ENCODE data around the gene PDX1.

Gene PDX1

DNA sequence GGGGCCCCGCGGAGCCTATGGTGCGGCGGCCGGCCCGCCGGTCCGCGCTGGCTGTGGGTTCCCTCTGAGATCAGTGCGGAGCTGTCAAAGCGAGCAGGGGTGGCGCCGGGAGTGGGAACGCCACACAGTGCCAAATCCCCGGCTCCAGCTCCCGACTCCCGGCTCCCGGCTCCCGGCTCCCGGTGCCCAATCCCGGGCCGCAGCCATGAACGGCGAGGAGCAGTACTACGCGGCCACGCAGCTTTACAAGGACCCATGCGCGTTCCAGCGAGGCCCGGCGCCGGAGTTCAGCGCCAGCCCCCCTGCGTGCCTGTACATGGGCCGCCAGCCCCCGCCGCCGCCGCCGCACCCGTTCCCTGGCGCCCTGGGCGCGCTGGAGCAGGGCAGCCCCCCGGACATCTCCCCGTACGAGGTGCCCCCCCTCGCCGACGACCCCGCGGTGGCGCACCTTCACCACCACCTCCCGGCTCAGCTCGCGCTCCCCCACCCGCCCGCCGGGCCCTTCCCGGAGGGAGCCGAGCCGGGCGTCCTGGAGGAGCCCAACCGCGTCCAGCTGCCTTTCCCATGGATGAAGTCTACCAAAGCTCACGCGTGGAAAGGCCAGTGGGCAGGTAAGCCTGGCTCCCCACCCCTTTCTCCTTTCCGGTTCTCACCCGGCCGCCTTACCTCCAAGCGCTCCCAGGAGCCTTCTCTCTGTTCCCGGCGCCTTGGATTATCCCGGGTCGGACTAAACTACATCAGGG lies at the start of gene PDX1:
Gene PDX1 (plus strand): TSS at position 67 of the 743 bp plus-strand sequence. CDS start 139 bp downstream, at position 206.
- in situ Hi-C loops (cut with MboI; ENCODE audit: low sequenced_read_pairs) = no loop called here

DNA sequence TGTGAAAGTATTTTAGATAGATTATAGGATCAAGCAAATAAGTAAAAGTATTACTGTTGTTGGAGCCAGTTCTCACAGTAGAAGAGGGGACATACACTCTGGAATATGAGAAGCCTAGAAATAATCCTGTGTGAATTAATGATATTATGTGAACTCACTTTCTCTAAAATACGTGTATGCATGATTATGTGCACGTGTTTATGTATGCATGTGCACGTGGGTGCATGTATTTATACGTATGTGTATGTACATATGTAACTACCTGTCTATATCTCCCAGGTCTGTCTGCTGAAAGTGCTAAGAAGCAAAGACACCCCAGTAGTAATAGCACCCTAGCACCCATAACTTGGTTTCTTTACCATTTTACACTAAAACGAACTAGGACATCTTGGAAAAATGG lies 41.5 kb upstream of the PDX1 start:
- in situ Hi-C loops (cut with MboI; ENCODE audit: low sequenced_read_pairs) = no loop called here

DNA sequence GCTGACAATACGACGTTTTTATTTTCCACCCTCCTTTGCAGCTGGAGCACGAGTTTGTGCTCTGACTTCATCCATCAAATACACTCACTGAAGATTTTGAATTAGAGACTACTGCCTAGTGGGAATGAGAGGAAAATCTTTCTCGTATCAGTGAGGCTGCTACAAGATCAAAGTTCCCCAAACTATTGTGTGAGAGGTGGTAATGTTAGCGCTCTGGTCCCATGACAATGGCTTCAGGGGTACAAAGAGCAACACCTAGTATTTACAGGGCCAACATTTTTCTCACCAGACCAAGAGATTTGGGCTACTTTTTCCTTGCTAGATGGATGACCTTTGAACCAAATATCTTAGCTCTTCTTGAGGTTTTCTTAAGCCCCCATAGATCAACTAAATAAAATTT lies 30.3 kb upstream of the PDX1 start:
- in situ Hi-C loops (cut with MboI; ENCODE audit: low sequenced_read_pairs) = no loop called here

DNA sequence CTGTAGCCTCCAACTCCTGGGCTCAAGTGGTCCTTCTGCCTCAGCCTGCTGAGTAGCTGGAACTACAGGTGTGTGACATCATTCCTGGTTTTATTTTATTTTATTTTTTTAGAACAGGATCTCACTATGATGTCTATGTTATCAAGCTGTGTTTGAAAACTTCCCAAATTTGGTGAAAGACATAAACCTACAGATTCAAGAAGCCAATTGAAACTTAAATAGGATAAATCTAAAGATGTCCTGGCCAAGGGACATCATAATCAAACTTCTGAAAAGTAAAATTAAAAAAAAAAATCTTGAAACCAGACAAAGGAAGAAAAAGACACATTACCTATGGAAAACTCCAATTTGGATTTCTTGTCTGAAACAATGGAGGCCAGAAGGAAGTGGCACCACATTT lies 23.1 kb upstream of the PDX1 start:
- in situ Hi-C loops (cut with MboI; ENCODE audit: low sequenced_read_pairs) = no loop called here

DNA sequence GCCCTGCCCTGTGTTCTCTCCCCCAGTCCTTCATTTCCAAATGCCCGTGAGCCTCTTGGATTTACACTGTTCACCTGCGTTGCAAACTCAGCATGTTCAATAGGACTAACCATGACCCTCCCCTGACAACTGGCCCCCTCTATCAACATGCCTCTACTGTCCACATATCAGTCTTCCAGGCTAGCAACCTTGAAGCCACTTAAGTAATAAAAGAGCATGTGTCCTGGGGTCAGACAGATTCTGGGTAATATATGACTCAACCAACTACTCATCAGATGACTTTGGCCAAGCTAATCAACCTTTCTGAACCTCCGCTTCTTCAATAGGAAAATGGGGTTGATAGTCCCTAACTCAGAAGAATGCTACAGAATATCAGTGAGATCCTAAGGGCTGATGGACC lies 15.1 kb upstream of the PDX1 start:
- in situ Hi-C loops (cut with MboI; ENCODE audit: low sequenced_read_pairs) = no loop called here

DNA sequence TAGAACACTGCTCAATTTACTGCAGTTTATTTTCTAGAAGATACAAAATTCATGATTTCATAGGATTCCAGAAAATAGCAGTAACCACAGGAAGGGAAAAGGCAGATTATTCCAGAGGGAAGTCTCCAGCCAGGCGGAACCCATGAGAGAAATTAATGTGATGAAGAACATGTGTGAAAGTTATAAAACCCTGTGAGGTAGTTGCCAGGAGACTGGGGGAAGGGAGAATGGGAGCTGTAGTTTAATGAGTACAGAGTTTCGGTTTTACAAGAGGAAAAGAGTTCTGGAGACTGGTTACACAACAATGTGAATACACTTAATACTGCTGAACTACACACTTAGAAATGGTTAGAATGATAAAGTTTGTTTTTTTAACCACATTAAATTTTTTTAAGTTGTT lies 14.2 kb upstream of the PDX1 start:
- in situ Hi-C loops (cut with MboI; ENCODE audit: low sequenced_read_pairs) = no loop called here

DNA sequence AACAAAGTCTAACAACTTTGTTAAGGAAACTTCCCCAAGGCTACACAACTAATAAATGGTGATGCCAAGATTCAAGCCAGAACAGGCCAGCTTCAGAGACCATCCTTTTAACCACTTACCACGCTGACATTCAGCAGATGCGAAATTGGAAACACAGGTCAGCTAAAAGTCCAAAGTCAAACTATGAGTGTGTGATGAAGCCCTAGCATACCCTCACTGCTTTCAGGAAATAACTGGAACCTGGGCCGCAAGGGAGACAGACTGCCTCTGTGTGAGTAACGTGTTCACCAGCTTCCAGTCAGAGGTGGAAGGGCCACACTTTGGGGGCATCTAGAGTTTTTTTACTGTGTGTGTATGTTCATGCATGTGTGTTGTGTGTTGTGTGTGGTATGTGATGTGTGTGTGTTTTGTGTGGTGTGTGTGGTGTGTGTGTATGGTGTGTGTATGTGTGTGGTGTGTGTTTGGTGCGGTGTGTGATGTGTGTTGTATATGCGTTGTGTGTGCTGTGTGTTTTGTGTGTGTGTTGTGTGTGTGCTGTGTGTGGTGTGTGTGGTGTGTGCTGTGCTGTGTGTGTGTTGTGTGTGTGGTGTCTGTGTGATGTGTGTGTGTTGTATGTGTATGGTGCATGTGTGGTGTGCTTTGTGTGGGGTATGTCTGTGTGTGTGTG lies 12.5 kb upstream of the PDX1 start:
- in situ Hi-C loops (cut with MboI; ENCODE audit: low sequenced_read_pairs) = no loop called here

DNA sequence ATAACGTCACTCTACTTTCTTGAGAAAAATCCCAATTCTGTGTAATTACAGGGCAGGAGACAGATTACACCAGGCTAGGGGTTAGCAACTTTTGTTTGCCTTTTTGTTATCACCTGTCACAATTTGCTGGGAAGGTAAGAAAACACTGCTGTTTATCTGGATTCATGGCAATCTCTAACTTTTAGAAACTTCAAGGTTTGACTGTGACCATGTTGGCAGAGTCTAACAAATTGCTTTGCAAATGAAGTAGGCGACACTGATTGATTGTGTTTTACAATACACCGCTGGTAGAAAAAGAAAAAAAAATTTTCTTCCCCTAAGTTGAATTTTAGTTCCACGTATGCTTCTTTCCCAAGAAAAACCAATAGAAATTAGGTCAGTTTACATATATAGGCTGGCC lies 10.4 kb upstream of the PDX1 start:
- in situ Hi-C loops (cut with MboI; ENCODE audit: low sequenced_read_pairs) = no loop called here

DNA sequence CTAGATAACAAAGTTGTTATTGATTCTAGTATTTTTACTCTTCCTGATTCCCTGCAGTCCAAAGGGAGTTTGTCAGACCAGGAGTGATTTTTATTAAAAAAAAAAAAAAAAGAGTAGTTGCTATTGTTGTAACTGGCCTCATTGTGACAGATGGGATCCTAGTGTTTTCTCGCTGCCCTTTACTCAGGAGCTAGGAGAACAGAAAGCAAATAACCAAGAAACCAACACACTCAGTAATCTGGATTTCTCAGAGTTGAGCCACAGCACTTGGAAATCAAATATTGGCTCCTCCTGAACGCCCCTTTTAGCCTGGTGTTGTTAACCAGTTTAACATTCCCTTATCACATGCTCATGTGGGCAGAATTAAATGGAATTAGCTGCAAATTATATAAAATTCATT lies 8.3 kb upstream of the PDX1 start:
- in situ Hi-C loops (cut with MboI; ENCODE audit: low sequenced_read_pairs) = no loop called here

DNA sequence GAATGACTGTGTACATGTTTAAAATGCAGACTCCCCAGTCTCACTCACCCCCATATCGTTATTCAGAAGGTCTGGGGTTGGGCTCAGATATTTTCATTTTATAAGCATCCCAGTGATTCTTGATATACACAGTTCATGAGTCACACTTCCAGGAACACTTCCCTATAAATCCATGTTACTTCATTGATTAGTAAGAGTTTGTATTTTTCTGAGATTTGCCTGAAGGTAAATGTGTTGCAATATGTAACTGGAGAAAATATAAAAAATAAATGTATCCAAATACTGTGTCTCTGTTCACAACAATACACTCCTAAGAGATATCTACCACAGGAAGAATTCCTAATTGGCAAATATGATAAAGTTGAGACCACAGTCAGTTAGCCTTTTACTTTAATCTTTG lies 6.6 kb upstream of the PDX1 start:
- in situ Hi-C loops (cut with MboI; ENCODE audit: low sequenced_read_pairs) = no loop called here

DNA sequence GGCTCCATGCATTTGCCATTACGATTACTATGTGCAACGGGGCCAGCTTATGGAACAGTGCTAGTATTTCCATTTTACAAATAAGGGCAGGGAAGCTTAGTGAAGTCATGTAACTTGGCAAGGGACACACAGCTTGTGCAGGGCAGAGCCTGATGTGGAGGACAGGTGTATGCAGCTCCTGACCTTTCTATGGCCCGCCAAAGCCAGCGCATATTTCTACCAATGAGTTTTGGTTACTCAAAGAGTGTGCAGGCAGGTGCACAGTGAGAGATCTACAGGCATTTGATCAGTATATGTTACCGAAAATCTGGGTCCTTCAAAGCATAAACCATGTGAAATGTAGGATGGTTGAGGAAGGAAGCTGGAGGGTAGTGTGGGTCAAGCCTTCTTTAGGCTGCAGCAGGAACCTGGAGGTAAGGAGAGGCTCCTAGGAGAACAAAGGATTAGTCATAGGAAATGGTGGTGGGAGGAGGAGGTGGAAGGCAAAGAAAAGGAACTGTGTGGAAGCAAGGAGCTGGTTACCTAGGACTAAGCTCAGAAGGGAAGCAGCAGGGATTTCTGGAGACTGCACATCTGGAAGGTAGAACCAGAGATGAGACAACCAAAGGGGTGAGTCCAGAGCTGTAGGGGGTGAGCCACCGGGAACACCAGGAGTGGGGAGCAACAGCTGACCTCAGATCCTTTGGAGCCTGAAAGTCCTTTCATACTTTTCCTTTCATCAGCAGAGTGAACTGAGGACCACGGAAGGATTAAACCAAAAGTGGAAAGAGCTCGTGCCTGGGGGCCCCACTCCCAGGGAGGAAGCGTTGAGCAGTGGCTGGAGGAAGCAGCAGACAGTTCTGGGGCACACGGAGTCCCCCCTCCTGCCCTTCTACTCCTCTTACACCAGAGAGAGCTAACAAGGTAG lies 4.2 kb upstream of the PDX1 start:
- in situ Hi-C loops (cut with MboI; ENCODE audit: low sequenced_read_pairs) = no loop called here

DNA sequence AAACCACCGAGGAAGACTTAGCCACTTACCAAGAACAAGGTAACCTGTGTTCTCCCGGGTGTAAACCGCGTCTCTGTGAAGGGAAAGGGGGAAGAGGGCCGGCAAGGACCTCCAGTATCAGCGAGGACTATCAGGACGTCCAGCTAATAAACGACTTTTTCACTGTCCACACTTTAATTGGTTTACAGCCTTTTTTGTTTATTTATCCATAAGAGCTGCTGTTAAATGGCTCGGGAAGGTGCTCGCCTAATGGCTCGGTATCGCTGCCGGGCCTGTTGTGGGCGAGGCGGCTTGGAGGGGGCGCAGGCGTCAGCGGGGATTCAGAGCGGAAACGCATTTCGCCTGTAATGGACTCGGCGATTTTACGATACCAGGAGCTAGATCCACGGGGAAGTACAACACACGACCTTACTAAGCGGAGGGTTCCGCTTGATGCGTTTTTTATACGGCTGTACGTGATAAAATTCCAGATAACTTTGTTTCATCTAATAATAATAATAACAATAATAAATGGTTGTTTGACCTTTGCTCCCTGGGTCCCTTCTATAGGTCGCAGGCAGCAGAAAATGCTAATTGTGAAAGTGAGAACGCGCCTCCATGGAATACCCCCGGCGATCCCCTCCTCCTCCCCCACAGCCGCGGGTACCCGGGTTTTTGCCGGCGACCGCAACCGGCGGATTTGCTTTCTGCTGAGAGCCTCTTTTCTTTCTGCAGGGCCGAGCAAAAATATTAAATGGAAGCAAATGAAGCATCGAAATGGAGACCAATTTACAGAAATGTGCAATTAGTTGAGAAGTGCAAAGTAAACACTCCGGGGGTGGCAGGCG lies 2.5 kb upstream of the PDX1 start:
- in situ Hi-C loops (cut with MboI; ENCODE audit: low sequenced_read_pairs) = no loop called here

DNA sequence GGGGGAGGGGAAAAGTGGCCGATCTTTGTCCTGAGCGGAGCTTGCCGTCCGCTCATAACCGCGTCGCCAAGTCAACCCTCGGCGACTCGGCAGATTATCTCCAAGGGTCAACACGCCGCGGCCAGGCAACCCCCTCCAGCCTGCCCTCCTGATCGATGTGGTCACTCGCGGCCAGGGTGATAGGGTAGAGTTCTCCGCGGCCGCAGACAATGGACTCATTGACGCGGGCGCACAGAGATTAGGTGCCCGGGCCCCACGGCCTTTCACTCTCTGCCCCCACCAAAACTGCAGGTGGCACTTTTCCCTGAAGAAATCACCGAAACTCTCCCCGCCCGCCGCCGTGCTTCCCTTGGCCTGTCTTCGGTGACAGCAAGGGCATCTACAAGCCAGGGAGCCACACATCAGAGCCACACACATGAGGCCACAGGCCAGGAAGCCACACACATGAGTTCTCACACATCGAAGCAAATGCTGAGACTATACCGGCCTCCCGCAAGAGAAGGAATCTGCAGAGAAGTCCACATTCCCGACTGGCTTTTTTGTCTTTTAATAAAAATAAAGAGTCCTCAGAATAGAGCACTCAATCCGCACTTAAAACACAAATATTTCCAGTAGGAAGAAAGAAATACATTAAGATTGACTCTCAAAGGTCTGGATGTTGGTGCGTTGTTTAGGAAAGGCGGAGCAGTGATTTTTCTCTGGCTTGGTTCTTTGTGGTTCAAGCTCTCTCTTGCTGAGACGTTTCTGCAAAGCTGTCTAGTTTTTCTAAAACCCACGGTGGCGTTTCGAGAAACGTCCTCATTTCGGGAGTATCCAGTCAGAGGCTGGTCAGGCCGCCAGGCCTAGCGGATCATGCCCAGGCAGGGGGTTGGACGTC lies 1.5 kb upstream of the PDX1 start:
- in situ Hi-C loops (cut with MboI; ENCODE audit: low sequenced_read_pairs) = no loop called here

DNA sequence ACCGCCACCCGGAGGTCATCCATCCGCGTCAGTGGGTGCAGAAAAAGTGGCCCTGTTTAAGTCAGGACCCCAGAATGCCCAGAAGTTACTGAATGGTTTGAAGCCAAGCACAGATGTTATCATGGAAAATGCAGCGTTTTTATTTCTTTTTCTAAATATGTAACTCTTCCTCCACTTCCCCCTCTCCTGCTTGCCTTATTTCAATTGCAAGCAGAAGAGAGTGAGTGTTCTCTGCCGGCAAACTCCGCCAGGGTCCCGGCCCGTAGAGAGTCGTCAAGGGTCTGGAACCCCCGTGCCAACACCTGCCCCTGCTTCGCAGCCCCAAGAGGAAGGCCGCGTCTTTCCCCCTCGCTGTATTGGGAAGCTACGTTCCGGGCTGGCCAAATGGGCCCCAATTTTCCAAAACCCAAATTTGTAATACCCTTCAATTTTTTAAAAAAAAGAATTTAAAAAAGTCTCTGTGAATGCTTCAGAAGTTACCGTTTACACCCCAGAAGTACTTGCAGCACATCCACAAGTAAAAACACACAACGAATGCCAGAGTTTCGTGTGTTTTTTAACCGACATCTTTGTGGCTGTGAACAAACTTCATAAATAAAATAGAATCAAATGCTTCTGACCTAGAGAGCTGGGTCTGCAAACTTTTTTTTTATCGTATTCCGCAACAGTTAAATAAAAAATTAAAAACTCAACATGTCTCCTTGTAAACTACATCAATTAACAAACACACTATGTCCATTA lies 712 bp upstream of the PDX1 start:
- in situ Hi-C loops (cut with MboI; ENCODE audit: low sequenced_read_pairs) = no loop called here

DNA sequence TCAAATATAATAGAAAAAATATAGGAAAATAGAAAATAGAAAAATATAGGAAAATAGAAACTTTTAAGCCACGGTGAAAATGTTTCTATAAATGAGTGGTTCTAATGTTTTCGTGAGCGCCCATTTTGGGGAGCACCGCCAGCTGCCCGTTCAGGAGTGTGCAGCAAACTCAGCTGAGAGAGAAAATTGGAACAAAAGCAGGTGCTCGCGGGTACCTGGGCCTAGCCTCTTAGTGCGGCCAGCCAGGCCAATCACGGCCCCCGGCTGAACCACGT lies 204 bp upstream of the PDX1 start:
- in situ Hi-C loops (cut with MboI; ENCODE audit: low sequenced_read_pairs) = no loop called here

DNA sequence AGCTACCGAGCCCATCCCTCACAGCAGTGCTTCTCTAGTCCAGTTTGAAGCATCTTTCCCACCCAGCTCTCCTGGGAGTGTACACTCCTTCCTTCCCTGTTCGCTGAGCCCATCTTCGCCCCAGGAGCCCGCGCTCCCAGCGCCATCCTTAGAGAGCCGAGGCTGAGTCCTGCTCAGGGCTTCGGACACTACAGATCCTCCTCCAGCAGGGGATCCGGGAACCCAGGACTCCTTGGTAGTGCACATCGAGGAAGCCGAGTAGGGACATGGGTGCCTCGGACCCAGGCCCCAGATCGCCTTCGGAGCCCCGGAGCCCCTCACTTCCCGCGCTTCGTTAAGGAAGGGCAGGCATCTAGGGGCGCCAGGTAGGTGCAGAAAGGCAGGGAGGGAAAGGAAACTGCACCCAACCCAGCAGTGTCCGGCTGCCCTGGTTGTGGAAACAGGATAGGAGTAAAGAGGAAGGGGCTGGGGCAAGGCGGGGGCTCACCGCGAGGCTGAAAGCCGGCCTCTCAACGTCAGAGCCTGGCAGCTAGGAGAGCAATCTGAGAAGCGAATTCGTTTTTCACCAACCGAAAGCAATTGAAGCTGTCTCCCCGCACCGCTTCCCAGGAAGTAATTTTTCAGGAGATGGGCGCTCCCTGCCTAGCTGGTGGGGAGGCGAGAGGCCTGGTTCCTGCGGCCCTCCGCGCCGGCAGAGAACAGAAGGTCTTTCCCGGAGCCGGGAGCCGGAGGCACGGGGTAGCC lies 1.0 kb downstream of the PDX1 start:
- in situ Hi-C loops (cut with MboI; ENCODE audit: low sequenced_read_pairs) = no loop called here

DNA sequence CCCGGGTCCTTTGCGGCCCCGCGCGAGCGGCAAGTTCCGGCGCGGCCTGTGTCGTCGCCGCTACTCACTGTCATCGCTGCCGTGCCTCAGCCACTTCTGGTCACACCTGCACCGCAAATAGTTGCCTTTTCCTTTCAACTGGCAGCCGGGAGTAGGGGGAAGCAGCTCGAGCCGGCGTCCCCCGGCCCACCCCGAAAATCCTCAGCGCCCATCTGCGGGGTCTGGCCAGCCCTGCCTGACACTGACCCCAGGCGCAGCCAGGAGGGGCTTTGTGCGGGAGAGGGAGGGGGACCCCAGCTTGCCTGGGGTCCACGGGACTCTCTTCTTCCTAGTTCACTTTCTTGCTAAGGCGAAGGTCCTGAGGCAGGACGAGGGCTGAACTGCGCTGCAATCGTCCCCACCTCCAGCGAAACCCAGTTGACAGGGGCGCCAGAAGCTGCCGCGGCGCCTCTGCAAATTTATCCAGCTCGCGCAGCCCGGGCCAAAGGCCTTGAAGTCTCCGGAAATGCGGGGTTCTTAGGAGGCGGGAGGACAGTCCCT lies 1.7 kb downstream of the PDX1 start:
- in situ Hi-C loops (cut with MboI; ENCODE audit: low sequenced_read_pairs) = no loop called here
